ENCODE results near the gene AADACL3.

AADACL3 gene

DNA sequence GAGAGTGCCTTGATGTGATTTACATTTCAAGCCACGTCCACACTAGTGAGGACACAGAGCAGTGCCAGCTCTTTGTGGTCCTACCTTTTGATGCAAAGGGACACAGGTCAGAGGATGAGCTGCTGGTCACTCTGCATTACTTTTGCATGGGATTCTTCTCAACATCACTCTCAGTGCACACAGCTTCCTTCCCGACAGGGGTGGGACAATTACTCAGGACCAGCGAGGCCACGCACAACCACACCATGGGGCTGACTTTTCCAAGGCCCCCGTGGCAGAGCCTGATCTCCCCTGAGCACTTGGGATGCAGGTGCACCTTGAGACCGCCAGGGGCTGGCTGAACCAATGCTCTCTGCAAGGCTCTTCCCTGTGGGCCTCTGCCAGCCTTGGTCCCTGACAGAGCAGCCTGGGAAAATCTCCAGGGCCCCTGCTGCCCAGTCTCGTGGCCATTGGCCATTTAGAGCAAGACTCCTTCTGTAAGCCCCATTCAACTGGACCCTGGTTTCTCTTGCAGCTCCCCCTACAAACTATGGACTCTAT, 44.4 kb downstream of the AADACL3 start:
- TF ChIP-seq, protein P1, sequence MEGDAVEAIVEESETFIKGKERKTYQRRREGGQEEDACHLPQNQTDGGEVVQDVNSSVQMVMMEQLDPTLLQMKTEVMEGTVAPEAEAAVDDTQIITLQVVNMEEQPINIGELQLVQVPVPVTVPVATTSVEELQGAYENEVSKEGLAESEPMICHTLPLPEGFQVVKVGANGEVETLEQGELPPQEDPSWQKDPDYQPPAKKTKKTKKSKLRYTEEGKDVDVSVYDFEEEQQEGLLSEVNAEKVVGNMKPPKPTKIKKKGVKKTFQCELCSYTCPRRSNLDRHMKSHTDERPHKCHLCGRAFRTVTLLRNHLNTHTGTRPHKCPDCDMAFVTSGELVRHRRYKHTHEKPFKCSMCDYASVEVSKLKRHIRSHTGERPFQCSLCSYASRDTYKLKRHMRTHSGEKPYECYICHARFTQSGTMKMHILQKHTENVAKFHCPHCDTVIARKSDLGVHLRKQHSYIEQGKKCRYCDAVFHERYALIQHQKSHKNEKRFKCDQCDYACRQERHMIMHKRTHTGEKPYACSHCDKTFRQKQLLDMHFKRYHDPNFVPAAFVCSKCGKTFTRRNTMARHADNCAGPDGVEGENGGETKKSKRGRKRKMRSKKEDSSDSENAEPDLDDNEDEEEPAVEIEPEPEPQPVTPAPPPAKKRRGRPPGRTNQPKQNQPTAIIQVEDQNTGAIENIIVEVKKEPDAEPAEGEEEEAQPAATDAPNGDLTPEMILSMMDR (IDR thresholded peaks at IDR 0.05) = peak; percentile 37; the same call in 1 of the 2 replicates

DNA sequence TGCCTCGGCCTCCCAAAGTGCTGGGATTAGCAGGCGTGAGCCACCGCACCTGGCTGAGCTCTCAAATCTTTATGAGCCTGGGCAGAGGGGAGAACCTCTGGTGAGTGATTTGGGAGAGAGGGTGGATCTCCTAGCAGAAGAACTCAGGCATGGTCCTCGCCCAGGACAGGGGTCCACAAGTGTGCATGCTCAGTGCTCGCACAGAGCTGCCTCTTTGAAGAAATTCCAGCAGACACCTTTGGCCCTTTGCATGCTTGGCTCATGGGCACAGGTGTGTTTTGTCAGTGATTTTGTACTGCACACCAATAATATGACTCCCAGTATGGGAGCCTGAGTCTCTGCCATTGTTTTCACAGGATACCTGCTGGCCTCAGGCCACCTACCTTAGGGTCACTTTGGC, 45.9 kb downstream of the AADACL3 start:
- TF ChIP-seq, protein P1 (IDR thresholded peaks at IDR 0.05) = no peak

DNA sequence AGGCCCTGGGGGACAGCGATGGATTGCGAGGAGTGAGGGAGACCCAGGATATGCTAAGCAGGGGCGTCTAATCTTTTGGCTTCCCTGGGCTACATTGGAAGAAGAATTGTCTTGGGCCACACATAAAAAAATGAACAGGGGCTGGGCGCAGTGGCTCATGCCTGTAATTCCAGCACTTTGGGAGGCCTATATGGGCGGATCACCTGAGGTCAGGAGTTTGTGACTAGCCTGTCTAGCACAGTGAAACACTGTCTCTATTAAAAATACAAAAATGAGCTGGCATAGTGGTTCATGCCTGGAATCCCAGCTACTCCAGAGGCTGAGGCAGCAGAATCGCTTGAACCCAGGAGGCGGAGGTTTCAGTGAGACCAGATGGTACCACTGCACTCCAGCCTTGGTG, 46.9 kb downstream of the AADACL3 start:
- TF ChIP-seq, protein P1 (IDR thresholded peaks at IDR 0.05) = no peak

DNA sequence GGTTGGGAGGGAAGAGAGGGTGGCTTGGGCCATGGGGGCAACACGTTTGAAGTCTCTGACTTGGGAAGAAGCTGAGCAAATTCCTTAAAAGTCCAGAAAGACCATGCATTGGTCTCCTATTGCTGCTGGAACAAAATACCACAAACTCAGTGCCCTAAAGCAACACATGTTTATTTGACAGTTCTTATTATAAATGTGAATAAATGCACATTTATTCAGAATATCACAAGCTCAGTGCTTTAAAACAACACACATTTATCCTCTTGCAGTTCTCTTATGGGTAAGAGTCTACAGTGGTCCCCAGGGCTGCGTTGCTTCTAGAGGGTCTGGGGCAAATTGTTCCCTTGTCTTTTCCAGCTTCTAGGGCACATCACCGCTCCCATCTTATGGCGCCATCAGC, 47.6 kb downstream of the AADACL3 start:
- TF ChIP-seq, protein P1 (IDR thresholded peaks at IDR 0.05) = no peak

DNA sequence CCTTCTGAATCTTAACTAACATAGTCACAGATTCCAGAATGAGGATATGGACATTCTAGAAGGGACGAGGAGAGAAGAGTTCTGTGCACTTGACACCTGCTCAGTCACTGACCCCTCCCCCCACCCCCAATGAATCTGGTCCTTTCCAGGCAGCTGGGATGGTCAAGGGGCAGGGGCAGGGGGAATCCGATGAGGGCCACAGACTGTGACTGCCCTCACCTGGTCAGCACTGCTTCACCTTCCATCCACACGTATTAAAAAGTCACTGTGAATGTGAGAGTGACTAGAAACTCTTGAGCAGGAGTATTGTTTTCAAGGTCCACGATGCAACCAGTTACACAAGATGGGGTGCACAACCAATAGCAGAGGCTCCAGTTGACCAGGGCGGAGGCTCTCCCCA, 48.1 kb downstream of the AADACL3 start:
- TF ChIP-seq, protein P1 (IDR thresholded peaks at IDR 0.05) = no peak

DNA sequence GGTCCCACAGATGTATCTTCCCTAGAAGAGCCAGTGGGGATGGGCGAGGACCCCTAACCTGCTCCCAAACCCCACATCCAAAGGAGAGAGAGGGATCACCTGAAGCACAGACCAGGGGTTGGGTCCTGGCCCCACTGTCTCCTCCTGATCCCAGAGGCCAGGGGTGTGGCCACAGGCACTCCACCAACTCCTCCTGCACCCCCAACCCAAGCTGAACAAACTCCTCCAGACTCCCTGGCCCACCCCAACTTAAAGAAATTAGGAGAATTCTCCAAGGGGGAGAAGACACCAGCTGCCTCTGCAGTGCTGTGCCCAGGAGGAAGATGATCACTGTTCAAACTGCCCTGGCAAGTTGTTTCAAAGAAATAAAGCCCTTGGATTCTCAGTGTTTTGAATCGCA, 53.1 kb downstream of the AADACL3 start:
- TF ChIP-seq, protein P1 (IDR thresholded peaks at IDR 0.05) = no peak

DNA sequence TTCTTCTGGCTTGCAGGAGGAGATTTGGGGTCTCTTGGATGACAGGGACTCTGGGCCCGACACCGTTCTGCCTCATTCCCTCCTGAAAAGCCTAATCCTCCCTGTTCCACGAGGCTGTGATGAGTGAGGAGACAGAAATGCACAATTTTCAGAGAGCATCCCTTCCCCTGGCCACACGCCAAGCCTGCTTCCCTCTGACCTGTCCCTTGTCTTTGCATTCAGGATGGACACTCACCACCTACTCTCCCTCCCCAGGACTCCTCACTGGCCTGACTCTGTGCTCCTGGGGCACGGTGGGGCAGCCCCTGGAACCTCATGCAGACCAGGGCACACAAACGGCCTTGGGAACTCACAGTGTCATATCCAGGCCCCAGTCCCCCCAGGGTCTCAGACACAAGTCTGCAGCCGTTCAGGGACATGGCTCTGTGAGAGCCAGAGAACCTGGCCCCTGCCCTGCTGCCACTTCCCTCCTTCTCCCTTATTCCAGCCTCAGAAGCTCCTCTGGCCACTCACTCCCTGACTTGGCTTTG, 54.1 kb downstream of the AADACL3 start:
- TF ChIP-seq, protein P1 (IDR thresholded peaks at IDR 0.05) = no peak

DNA sequence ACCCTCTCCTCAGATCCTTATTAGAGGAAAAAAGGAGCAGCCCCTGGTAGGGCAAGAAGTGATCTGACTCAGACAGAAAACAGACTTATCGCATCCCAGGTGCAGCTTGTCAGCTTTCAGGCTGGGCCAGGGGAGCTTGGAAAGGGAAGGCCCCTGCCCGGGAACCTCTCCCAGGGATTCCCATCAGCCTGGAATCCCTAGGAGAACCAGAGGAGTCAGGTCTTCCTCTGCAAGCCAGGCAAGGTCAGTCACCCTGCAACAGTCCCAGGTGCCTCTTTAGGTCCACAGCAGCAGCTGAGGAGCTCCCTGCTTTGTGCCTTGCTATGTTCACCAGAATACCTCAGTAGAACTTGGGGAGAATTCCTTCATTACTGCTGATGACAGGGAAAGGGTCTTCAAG, 54.7 kb downstream of the AADACL3 start:
- TF ChIP-seq, protein P1 (IDR thresholded peaks at IDR 0.05) = no peak
